ENCODE results near the gene SORCS3. TPM values are rescaled to one million over a fixed set of nuclear protein-coding genes. Genes with fewer than 3 reads are reported as not detected.

SORCS3 gene
- total and polyA plus RNA-seq, 7 donors: 0.15 to 1.1 (median 0.33) TPM; not detected in 2

DNA sequence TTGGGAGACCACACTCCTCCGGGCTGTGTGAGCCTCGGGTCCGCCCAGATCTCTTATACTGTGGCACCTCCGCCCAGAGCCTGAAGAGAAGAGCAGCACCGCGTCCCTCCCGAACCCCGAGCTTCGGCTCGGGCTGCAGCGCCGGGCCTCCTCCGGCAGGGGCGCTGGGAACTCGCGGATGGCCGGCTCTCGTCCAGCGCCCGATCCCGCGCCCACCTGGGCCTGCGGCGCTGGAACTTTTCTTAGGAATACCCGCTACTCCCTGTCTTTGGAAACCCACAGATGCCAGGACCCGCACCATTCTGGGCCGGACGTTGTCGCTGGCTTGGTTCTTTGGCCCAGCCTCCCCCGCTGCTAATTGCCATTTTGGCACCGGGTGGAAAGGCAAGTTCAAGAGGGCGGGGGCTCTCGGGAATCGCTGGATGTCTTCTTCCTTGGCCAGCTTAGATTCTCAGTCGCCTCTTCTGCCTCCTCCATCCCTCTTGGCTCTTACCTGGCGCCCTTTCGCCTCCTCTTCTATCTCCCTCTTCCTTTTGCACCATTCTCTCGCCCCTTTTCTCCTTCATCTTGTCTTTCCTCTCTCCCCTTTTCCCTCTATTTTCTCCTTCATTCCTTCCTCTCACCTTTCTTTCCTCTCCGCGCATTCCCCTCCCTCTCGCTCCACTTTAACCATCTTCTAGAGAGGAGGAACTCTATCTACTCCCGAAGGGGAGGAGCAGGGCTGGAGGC lies 2.1 kb upstream of the SORCS3 start:
- Histone ChIP-seq H3K27ac (no peak overlapping the region), H3K27me3 (peaks cover 21 to 55% (median 39%) of the 10 kb centered on the region in 3 donors), H3K9me3 (no peaks in the 10 kb centered on the region), H3K4me1 (peaks cover 0 to 45% (median 31%) of the 10 kb centered on the region in 4 donors), H3K4me3 (peak overlapping the region in 3 of 4 donors; percentile 18 to 41 (median 38)), H3K36me3 (no peaks in the 10 kb centered on the region)
- TF ChIP-seq POLR2AphosphoS5 (IDR thresholded peaks at IDR 0.05): no peak
- TF ChIP-seq EP300 (IDR thresholded peaks at IDR 0.05): no peak
- TF ChIP-seq, protein P1, sequence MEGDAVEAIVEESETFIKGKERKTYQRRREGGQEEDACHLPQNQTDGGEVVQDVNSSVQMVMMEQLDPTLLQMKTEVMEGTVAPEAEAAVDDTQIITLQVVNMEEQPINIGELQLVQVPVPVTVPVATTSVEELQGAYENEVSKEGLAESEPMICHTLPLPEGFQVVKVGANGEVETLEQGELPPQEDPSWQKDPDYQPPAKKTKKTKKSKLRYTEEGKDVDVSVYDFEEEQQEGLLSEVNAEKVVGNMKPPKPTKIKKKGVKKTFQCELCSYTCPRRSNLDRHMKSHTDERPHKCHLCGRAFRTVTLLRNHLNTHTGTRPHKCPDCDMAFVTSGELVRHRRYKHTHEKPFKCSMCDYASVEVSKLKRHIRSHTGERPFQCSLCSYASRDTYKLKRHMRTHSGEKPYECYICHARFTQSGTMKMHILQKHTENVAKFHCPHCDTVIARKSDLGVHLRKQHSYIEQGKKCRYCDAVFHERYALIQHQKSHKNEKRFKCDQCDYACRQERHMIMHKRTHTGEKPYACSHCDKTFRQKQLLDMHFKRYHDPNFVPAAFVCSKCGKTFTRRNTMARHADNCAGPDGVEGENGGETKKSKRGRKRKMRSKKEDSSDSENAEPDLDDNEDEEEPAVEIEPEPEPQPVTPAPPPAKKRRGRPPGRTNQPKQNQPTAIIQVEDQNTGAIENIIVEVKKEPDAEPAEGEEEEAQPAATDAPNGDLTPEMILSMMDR (IDR thresholded peaks at IDR 0.05): peak in 1 of 4 experiments; percentile 20
- TF ChIP-seq POLR2A (IDR thresholded peaks at IDR 0.05): no peak
- WGBS, 2 donors: 4 to 16% methylated on average over 42 of the region's 42 CpGs
- intact Hi-C loops (cut with DNase I): no loop called here
- no peak for DNase-seq

DNA sequence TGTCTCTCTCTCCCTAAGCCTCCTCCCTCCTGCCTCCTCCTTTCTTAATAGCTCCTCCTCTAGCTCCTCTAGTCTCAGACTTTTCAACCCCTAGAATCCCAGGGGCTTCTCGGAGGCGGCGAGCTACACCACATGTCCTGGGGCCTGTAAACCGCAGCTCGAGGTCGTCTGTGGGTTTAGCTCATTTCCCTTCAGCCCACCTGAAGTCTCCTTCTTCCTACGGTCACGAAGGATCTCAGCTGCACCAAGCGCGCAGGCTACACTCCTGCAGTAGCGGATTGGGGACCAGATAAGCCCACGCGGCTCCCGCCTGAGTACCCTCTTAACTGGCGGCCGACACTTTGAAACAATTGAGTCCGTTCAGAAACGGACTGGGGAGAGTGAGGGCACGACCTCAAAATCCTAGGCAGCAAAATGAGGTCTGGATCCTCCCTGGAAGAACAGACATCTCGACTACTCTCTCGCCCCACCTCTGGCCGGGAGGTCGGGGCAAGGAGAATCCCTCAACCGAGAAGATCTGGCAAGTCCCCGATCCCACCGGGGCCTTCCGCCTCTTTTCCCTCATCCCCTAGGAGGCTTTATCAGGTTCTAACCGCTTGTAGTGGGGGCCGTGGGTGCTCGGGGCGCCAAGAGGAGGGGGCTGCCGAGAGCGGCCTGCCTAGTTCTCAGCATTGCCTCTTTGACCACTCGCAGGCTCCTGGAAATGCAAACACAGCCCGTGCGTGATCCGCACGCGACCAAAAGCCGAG lies 1.3 kb upstream of the SORCS3 start:
- 3 to 12% methylated on average over 40 of the region's 40 CpGs for WGBS, 2 donors
- no peaks in the 10 kb centered on the region for H3K36me3 ChIP-seq
- no peak overlapping the region for H3K27ac ChIP-seq
- intact Hi-C loops (cut with DNase I): no loop called here
- peaks cover 21 to 58% (median 39%) of the 10 kb centered on the region in 3 donors for H3K27me3 ChIP-seq
- peak overlapping the region in 3 of 4 donors; percentile 14 to 41 (median 38) for H3K4me3 ChIP-seq
- no peak for DNase-seq
- no peak for TF ChIP-seq POLR2AphosphoS5 (IDR thresholded peaks at IDR 0.05)
- TF ChIP-seq EP300 (IDR thresholded peaks at IDR 0.05): no peak
- no peak for TF ChIP-seq POLR2A (IDR thresholded peaks at IDR 0.05)
- TF ChIP-seq, protein P1 (IDR thresholded peaks at IDR 0.05): no peak
- H3K9me3 ChIP-seq: no peaks in the 10 kb centered on the region
- H3K4me1 ChIP-seq: peaks cover 0 to 45% (median 31%) of the 10 kb centered on the region in 4 donors

DNA sequence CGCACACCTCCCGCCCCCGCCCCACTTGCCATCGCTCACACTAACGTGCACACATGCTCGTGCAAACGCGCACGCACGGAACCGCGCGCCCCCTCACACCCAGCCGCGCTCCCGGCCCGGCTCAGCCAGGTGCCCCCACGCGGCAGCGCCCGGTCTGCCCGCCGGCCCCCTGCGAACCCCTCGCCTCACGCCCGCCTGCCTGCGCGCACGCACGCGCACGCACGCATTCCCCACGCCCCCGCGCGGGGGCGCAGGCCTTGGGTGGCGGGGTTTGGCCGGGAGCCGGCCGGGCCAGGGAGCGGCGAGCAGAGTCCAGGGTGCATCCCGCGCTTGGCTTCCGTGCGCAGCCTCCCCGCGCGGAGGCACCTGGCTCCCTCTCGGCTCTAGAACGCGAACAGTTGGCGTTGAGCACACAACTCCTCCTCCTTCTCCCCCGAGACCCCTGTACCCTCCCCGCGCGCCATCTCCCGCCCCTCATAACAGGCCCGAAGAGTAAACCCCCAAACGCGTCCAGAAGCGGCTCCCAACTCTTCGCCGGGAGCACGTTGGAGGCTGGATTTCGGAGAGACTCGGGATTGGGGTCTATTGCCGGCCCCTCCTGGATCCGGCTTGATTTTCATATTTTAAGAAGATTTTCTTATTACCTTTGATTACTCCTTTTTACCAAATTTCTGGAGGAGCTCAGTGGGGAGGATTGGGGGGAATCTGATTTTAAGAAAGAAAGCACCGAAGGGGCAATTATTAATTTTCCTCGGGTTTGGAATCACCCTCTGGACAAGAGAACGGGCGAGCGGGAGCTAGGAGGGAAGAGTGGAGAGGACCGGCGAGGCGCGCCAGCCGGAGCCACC lies 527 bp upstream of the SORCS3 start:
- Histone ChIP-seq H3K27ac (no peak overlapping the region), H3K36me3 (no peaks in the 10 kb centered on the region), H3K9me3 (no peaks in the 10 kb centered on the region), H3K4me3 (peak overlapping the region in 3 of 4 donors; percentile 23 to 41 (median 38)), H3K27me3 (peaks cover 21 to 62% (median 39%) of the 10 kb centered on the region in 3 donors), H3K4me1 (peaks cover 0 to 45% (median 31%) of the 10 kb centered on the region in 4 donors)
- DNase-seq: no peak
- no peak for TF ChIP-seq POLR2A (IDR thresholded peaks at IDR 0.05)
- TF ChIP-seq, protein P1 (IDR thresholded peaks at IDR 0.05): no peak
- TF ChIP-seq POLR2AphosphoS5 (IDR thresholded peaks at IDR 0.05): no peak
- TF ChIP-seq EP300 (IDR thresholded peaks at IDR 0.05): no peak
- 2 to 9% methylated on average over 82 of the region's 82 CpGs for WGBS, 2 donors
- intact Hi-C loops (cut with DNase I): no loop called here

DNA sequence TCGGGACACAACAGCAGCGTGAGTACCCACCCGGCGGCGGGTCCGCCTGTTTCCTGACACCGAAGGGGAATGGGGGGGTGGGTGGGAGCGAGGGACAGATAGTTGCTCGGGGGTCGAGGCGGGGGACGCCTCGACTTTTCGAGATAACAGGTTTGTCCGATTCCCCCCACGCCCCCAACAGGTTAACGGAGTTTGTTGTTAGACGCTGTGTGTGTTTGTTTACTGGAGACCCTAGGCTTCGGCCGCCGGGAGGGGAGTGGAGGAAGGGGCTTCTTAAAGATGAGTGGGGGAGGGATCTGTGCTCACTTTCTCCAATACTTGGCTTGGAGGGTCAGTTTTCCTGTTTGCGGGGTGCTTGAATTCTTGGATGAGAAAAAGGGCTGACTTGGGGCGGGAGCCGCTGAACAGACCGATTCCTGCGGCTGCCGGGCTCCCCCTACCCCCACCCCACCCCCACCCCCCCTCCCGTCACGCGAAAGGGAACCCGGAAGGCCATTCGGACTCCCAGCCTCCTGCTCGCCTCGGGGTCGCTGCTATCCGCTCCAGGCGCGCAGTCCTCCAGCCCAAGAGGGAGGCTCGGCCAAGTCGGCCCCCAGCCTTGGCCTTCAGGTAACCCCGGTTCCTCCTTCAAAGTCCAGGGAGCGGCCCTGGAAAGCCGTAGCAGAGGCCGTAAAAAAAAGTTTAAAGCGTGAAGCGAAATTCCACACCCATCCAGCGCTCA lies 1.0 kb downstream of the SORCS3 start:
- H3K36me3 ChIP-seq: no peaks in the 10 kb centered on the region
- H3K27me3 ChIP-seq: peaks cover 21 to 62% (median 39%) of the 10 kb centered on the region in 3 donors
- DNase-seq: no peak
- H3K4me1 ChIP-seq: peaks cover 0 to 45% (median 31%) of the 10 kb centered on the region in 4 donors
- peak overlapping the region in 3 of 4 donors; percentile 23 to 41 (median 38) for H3K4me3 ChIP-seq
- H3K9me3 ChIP-seq: no peaks in the 10 kb centered on the region
- no peak overlapping the region for H3K27ac ChIP-seq
- no peak for TF ChIP-seq POLR2A (IDR thresholded peaks at IDR 0.05)
- TF ChIP-seq EP300 (IDR thresholded peaks at IDR 0.05): no peak
- TF ChIP-seq POLR2AphosphoS5 (IDR thresholded peaks at IDR 0.05): no peak
- TF ChIP-seq, protein P1 (IDR thresholded peaks at IDR 0.05): no peak
- intact Hi-C loops (cut with DNase I): no loop called here
- 3 to 8% methylated on average over 47 of the region's 47 CpGs for WGBS, 2 donors

Measured in sigmoid colon (tissue), 7 donors.